HG03097 (cell line): ENCODE results near the gene HLA-DOA.

Experiments used
- ATAC-seq: cut with Tn5 transposase; IDR thresholded peaks from one replicate; pipeline ENCODE4 v1.9.1; 2021; ENCODE audit not compliant: unreplicated experiment, low FRiP score

HLA-DOA gene

GRCh38 chr6:32980488-32981038, 28.8 kb downstream of the HLA-DOA start:
- no peak for ATAC-seq

- ATAC-seq = no peak
Observed at GRCh38 chr6:32979720-32980487, 29.5 kb downstream of the HLA-DOA start.

DNA sequence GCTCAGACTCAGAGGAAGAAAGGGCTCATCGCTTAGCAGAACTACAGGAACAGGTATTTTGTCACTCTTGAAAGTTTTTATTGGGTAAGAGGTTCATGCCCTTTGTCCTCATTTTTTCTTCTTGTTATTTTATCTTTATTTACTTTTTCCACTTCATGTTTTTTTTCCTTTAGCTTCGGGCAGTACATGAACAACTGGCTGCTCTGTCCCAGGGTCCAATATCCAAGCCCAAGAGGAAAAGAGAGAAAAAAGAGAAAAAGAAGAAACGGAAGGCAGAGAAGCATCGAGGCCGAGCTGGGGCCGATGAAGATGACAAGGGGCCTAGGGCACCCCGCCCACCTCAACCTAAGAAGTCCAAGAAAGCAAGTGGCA, 31.5 kb downstream of the HLA-DOA start:
- ATAC-seq = no peak

GRCh38 chr6:32977272-32977952, 32.0 kb downstream of the HLA-DOA start:
- ATAC-seq = no peak

DNA sequence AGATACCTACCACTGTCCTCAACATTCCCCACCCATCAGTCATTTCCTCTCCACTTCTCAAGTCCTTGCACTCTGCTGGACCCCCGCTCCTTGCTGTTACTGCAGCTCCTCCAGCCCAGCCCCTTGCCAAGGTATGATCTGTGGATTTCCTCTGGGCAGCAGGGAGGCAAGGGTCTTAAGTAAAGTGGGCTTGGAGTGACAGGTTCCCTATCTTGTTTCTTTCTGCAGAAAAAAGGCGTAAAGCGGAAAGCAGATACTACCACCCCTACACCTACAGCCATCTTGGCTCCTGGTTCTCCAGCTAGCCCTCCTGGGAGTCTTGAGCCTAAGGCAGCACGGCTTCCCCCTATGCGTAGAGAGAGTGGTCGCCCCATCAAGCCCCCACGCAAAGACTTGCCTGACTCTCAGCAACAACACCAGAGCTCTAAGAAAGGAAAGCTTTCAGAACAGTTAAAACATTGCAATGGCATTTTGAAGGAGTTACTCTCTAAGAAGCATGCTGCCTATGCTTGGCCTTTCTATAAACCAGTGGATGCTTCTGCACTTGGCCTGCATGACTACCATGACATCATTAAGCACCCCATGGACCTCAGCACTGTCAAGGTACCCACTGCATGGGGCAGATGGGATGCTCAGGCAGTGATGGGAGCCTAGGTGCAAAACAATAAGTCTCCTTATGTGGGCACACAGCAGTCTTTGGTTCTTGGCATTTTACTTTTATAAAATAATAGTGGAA, 32.9 kb downstream of the HLA-DOA start:
- ATAC-seq = no peak

DNA sequence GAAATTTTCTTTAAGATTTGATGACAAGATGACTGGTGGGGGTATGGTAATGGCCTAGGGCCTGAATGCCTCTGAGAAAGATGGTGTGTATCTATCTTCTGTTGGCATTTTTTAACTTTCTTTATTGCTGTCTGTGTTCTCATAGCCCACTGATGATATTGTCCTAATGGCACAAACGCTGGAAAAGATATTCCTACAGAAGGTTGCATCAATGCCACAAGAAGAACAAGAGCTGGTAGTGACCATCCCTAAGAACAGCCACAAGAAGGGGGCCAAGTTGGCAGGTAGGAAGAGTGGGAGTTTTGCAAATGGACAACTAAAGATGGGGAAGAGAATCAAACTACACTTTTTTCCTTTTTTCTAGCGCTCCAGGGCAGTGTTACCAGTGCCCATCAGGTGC, 33.5 kb downstream of the HLA-DOA start:
- no peak for ATAC-seq

DNA sequence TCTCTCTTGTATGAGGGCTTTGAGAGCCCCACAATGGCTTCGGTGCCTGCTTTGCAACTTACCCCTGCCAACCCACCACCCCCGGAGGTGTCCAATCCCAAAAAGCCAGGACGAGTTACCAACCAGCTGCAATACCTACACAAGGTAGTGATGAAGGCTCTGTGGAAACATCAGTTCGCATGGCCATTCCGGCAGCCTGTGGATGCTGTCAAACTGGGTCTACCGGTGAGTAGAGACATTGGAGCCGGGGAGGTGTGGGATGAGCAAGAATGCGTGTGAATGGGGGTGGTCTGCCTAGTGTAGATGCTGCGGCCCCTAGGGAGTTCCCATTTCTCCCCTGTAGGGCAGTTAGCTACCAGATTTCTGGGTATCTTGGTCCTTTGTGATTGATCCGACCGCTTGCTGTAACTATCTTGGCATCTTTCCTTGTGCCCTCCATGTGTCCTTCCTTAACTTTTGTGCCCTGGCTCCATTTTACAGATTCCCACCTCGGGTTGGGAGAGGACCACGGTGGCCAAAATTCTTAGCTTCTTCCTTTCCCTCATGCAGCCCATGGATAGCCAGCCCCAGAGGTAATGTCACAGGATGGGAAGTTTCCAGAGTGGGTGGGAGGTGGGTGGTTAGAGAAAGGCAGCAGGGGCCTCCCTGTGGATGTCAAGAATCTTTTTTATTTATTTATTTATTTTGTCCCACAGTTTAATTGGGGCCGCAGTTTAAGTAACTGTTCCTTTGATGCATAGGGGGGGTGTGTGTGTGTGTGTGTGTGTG, 34.7 kb downstream of the HLA-DOA start:
- ATAC-seq = no peak

GRCh38 chr6:32974016-32974333, 35.4 kb downstream of the HLA-DOA start:
- no peak for ATAC-seq

DNA sequence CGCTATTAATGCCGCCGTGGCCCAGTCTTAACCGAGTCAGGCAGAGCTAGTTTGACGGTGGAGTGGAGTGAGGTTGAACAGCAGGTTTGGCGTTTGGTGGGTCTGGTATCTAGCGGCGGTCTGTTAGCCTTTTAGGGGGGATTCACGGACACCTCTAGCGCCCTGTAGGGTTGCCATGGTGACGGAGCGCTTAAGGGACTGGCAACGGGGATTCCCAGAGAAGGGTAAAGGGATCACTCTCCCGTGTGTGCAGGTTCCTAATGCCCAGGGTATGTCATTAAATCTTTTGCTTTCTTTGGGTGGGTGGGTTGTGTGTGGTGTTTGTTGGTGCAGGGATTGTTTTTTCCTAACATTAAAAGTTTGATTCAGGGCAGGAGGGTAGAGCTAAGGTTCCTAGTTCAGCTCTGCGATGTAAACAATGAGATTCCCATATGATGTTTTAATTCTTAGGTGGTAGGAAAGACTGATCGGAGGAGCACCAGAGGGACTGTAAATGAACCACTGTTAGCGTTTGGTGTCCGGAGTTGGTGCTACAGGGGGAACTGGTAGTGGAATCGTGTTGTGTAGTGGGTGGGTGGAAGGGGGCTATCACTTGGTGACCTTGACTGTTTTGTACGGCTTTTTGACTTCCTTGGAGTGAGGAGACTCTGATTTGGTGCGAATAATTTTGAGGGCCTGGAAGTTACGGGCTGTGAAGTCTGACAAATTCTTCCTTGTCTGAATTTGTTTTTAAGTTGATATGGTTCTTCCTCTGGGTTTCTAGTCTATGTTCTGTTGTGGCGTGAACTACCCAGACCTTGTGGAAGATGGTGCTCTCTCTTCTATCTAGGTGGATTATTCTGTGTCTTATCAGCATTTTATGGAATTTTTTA, 36.0 kb downstream of the HLA-DOA start:
- no peak for ATAC-seq

DNA sequence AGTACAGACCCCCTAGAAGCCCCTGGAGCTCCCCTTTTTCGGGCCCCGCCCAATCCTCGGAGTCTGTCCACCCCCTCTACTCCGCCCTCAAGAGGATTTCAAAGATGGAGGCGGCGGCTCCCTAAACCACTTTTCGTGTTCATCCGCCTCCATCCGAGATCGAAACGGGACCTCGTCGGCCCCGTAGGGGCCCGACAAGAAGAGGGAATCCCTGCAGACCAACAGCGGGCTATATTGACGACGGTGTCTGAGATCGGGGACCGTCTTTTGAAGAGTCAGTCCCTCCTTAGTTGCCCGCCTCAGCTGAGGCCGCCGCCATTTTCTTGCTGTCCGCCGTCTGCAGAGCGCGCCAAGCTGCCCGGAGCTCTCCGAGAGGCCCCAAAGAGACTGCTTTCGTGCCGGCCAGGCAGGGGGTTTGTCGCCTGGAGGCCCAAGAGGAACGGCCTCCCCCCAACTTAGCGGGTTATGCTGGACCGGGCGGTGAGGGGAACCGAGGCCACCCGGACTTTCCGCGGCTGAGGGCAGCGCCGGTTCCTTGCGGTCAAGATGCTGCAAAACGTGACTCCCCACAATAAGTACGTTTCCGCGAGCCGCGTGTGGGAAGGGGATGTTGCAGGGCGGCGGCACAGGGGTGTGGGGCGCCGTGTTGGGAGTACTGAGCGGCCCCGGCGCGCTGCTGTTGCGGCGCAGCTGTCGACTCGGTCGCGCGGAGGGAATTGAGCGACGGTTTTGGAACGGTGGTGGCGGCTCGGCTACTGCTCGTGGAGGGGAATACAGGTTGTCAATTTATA, 36.8 kb downstream of the HLA-DOA start:
- ATAC-seq = peak; percentile 2

DNA sequence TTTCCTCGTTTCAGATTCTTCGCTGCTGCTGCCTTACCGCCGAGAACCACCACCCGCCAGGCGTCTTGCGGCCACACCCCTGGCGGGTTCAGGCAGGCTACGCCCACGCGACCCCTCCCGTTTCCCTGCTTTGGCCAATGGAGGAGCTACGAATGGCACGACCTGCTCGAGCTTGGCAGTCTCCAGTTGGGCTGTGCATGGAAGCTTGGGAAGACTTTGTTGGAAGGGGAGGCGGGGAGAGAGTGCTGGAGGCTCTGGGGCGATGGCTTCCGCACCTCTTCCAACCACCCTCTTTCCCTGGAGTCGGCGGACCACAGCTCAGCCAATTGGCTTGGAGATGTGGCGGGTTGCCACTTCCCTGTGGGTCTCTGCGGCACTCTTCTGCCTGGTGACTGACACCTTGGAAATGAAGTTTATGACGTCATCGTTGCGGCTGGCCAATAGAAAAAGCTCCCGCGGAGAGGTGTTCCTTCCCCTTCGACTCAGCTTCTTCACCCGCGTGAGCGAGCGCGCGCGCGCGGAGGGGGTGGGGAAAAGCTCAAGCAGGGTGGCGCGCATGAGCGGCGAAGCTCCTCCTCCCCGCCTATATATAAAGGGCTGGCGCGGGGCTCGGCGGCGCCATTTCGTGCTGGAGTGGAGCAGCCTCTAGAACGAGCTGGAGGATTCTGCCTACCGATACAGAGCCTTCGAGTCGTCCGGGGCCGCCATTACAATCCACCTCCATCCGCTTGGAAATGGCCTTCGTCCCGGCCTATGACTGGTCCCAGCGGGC, 37.6 kb downstream of the HLA-DOA start:
- peak; percentile 41 for ATAC-seq

DNA sequence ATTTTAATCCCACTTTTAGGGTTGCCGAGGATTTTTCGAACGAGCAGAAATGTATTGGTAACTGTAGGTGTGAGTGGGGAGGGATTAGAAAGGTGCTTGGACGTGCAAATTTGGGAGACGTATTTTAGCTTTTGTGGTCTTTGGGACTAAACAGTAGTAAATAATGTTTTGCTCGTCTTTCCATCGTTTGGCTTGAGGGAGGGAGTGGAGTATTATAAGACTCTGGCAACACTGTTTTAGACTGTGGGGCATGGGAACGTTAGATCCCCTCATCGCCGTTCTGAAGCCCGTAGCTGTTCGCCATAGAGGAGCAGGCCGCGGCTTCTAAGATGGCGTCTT, 38.2 kb downstream of the HLA-DOA start:
- no peak for ATAC-seq

DNA sequence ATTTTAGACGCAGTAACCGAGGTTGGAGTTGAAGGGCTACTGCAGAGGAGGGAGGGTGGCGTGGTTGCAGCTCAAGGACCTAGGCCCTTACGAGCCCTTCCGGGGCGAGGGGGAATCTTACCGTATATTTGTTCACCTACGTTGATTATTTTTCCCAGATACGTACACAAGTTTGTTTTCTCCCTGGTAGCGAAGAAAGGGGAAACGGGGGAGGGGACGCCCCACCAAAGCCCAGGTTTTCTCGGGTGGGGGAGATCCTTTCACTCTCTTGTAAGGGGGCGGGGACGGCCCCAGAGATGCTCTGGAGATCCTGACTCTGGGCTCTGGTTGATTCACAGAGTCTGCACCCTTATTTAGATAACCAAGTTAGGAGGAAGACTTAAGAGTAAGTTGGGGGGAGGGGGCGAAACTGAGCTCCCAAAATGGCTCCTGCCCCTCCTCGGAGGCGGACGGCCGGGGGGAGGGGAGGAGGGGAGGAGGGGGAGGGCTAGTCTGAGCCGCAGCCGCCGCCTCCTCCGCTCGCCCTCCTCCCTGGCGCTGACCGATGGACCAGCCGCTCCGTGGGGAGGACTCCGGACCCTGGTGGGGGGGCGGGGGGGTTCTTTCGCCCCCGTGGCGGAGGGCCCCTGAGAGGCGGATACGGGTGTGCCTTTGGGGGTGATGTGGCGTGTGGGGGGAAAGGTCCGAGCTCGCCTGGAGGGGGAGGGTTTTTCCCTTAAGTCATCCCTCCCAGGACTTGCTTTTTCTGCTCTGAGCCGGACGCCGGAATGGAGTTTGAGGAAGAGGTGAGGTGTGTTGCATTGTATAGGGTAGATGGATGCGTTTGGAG, 38.8 kb downstream of the HLA-DOA start:
- ATAC-seq = no peak

DNA sequence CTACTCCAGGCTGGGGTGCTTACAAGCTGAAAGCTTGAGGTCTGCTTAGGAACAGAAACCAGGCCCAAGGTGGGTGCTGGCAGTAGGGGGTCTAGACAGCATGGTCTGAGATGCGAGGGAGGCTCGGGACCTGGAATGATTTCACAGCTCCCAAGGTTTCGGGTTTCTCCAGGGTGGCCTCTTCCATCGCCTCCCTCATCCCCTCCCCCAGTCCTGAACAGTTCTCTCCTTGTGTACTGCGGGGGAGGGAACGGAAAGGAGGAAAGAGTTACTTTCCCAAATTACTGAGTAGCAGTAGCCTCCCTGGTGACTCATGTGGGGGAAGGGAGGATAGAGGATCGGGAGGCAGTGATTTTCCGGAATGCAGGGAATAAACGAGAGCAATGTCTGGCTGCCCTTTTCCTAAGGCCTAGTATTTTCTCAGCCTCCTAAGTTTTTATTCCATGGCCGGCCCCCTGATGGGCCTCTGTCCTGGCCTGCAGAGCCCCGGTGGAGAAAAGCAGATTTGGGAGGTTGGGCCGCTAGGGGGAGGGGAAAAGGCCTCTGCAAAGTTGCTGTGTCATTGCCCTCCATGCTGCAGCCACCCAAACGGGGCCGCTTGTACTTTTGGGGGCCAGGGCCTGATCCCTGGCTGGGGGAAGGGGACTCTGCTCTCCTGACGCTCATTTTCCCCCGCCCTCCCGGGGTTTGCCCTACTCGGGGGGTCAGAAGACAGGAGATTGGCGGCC, 39.5 kb downstream of the HLA-DOA start:
- no peak for ATAC-seq

- ATAC-seq = no peak
Observed at GRCh38 chr6:32968867-32969684, 40.3 kb downstream of the HLA-DOA start.
